Measurements from ENCODE around the gene ING1.

DNA sequence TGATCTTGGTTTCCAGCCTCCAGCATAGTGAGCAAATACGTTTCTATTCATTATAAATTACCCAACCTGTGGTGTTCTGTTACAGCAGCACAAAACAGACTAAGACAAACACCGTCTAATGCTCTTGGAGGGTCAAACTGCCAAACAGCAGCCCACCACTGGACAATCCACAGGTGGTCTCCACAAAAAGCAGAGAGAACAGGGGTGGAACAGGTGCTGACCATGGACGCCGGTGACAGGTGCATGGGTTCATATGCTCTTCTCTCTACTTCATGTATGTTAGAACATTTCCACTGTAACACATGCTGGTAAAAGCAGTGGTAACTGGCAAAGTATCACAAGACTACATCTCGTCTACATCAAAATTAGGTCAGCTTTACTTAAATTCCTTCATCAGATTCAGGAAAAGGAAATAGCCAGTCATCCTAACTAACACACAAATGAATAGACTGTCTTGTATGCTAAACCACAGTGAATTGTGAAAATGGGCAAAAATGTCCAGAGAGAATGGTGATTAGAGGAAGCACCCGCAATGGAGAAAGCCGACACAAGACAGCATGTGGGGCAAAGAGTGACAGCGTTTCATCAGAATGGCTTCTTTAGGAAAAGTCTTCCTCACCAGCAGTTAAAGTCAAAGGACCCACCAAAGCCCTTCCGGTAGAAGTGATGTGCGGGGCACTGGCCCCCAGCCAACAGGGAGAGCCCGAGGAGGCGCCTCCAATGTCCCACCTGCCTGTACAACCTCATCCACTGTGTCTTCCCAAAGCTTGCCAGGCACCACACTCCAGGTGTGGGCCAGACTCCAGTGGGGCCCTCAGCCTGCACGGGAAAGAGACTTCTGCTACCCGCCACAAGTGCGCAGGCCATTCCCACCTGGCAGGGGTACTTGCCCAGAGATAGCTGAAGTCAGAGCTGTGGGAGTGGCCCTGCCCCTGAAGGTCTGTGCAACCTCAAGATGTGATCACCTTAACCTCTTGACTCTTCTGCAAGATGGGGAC is 14.1 kb upstream of the ING1 start:
- TF ChIP-seq POLR2A (IDR thresholded peaks at IDR 0.05), result no peak
- TF ChIP-seq, protein P1, sequence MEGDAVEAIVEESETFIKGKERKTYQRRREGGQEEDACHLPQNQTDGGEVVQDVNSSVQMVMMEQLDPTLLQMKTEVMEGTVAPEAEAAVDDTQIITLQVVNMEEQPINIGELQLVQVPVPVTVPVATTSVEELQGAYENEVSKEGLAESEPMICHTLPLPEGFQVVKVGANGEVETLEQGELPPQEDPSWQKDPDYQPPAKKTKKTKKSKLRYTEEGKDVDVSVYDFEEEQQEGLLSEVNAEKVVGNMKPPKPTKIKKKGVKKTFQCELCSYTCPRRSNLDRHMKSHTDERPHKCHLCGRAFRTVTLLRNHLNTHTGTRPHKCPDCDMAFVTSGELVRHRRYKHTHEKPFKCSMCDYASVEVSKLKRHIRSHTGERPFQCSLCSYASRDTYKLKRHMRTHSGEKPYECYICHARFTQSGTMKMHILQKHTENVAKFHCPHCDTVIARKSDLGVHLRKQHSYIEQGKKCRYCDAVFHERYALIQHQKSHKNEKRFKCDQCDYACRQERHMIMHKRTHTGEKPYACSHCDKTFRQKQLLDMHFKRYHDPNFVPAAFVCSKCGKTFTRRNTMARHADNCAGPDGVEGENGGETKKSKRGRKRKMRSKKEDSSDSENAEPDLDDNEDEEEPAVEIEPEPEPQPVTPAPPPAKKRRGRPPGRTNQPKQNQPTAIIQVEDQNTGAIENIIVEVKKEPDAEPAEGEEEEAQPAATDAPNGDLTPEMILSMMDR (IDR thresholded peaks at IDR 0.05), result no peak
- no peak for TF ChIP-seq POLR2AphosphoS5 (IDR thresholded peaks at IDR 0.05)

All from upper lobe of left lung (tissue), 4 donors.